HG02852 (cell line): Measurements from ENCODE around the gene PROX1.

Source experiments
- ATAC-seq: cut with Tn5 transposase; IDR thresholded peaks from one replicate; pipeline ENCODE4 v1.9.1; 2021; ENCODE audit warnings: mild to moderate bottlenecking, moderate library complexity; ENCODE audit not compliant: unreplicated experiment

Gene PROX1

DNA sequence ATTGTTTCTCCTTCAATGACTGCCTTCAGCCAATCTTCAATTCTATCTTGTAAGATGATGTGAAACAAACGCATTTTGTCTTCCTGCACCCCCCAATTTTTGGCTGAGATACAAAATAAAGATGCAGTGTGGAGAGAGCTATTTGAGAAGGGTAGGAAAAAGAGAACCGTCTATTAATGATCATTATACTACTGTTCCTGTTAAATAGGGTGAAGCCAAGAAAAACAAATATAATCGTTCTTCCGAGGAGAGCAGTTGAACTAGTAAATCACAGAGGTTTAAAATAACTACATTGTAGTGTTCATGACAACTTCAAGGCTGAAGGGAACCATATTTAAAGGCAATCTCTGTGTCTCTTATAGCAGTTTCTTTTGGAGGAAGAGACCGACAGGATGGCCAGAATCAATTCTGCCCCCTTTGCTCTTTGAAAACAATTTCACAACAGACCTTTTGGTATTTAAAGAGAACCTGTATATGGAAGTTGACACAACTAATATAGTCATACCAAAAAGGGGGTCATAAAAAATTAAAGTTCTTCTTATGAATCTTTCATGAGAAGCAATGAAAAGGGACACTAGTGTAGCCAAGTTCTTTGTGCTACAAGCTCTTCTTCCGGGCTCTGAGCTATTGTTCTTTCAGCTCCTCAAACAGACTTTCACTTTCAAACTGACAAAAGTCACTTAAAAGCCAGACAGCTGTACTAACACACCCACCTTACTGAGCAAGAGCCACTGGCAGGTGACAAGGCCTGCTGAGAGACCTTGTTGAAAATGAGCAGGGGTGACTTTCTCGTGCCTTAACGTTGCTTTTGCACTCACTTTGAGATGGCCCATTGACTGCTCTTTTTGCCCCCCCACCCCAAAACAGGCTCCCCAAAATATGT is 30.9 kb downstream of the PROX1 start:
- peak; percentile 96 for ATAC-seq

DNA sequence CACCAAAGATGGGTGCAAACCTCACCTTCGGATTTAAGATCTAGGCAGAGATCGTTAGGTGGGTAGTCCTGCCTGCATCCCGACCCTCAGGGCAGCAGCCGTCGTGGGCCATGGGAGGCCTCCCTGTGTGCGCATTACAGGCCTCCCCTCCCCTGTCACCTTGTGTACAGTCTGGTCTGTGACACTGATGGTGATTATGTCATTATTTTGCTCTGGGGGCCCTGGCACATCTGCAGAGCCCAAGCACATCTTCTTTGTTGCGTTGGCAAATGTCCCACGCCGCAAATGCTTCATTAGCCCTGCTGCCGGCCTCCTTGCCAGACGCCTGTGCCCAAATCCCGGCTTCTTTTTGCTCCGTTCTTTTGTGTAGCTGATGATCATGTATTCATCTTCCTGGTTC is 31.7 kb downstream of the PROX1 start:
- no peak for ATAC-seq

DNA sequence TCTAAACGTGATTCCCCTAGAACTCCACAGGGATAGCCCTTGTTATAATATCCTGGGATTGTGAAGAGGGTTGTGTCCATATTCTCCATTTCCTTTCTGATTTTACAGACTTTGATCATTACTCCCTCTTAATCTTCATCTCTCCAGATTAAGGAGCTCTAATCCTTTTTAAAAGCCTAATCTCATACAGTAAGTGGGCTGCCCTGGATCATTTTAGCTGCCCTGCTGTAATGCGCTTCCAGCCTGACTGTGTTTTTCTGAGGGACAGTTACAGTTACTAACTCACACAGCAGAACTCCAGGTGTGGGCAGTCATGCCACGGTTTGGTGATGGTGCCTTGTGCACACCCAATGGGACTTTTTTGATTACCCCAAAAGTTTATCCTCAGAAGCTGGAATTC is 33.5 kb downstream of the PROX1 start:
- ATAC-seq: no peak

GRCh38 chr1:214022229-214022791 is 34.5 kb downstream of the PROX1 start:
- no peak for ATAC-seq

GRCh38 chr1:214022810-214023425 is 35.1 kb downstream of the PROX1 start:
- no peak for ATAC-seq

DNA sequence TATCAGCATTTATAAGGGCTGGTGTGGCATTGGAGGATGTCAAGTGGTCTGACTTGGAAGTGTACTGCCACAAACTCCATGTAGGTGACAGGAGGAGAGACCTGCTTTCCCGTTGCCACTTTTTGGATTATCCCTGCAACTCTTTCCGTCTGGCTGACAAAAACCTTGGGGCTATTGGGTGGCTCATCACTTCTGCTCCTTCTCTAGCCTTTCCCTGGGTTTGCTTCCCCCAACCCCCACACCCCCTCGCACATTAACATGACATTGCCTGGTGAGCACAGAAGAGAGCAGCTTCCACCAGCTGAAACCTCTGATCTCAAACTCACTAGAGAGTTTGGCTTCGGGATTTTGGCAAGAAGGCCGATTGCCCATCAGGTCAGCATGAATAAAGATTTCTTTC is 39.2 kb downstream of the PROX1 start:
- ATAC-seq: no peak

- ATAC-seq: no peak
Measured at GRCh38 chr1:214027498-214027897, 39.7 kb downstream of the PROX1 start.

DNA sequence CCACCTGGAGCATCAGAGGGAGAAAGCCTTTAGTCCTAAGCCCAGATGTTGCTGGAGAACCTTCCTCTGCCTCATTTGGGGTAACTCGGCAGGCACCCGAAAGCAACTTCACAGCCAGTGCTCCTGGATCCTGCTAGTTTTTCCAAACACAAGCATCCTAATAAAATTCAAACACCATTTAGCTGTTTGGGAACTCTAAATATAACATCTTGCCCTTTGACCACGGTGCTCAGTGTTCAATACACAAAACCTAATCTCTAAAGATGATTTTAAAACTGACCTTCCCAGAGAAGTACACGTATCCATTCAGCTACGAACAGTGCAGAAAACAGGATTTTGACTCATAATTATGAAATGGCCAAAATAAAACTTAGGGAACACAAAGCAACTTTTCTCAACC is 40.3 kb downstream of the PROX1 start:
- no peak for ATAC-seq

DNA sequence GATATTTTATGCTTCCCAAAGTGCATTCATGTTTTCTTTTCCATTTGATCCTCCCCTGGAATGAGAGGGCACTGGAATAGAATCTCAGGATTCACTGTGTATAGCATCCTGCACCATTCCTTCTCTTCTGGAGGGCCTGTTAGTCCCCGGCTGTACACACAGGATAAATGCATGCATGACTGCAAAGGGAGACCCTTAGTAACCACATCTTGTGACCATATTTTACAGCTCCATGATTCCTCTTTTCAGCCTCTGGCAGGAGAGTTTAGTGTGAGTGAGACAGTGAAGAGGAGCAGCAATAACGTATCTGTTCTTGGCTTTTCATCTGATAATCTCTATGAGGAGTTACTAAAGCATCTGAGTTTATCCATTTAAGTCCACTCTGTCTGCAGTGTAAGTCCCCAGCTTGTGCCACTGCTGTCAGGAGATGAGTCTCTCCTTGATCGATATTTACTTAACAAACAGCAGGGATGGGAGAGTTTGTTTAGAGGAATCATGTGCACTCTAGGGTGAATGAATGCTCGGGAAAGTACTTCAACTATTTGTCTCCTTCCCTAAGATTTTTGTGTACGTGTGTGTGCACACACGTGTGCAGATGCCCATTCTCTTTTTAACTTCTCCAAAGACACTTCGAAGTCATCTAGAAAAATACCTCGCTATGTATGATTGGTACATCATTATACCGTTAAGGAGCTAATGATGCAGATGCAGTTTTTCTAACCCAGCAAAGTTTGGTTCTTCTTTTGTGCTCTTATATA is 41.1 kb downstream of the PROX1 start:
- no peak for ATAC-seq

DNA sequence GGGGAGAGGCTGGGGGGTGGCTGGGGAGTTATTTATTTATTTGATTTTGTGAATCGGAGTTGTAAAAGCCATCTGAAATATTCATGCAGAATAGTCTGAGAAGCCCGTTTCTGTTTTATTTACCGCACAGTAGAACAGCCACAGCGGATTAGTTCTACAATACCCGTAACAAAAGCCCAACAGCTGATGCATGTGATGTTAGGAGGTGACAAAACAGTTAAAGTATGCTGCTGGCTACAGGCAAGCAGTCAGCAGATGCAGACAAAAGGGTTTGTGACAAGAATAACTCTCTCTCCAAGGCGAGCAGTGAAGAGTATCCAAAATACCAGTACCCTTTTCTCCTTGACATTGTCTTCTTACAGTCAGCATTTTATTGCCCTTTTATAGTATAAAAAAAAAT is 42.0 kb downstream of the PROX1 start:
- ATAC-seq: no peak

GRCh38 chr1:214031267-214031650 is 43.5 kb downstream of the PROX1 start:
- no peak for ATAC-seq

GRCh38 chr1:214037468-214037867 is 49.7 kb downstream of the PROX1 start:
- ATAC-seq: no peak

DNA sequence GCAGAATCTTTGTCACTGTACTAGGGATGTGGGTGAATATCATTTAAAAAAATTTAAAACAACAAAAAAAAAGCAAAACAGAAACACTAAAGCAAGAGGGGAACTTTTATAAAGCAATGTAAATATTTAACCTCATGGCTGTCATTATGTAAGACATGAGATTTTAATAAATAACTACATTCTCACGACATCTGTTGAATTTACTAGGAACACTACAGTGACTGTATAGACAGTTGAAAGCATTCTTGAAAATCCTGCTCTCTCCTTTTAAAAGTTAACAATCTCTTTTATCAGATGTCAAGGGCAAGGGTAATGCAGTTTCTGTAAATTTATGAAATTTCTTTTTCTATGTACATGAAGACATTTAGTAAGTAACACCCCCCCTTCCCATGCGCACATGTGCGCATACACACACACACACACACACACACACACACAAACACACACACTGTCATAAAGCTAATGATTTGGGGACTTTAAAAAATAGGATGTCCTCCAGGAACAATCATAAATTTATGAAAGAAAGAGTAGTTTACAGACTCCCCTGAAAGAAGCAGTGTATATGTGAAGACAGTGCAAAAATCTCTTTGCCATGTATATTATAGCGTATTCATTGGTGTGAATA is 51.7 kb downstream of the PROX1 start:
- ATAC-seq: no peak

GRCh38 chr1:214043167-214043566 is 55.4 kb downstream of the PROX1 start:
- no peak for ATAC-seq

DNA sequence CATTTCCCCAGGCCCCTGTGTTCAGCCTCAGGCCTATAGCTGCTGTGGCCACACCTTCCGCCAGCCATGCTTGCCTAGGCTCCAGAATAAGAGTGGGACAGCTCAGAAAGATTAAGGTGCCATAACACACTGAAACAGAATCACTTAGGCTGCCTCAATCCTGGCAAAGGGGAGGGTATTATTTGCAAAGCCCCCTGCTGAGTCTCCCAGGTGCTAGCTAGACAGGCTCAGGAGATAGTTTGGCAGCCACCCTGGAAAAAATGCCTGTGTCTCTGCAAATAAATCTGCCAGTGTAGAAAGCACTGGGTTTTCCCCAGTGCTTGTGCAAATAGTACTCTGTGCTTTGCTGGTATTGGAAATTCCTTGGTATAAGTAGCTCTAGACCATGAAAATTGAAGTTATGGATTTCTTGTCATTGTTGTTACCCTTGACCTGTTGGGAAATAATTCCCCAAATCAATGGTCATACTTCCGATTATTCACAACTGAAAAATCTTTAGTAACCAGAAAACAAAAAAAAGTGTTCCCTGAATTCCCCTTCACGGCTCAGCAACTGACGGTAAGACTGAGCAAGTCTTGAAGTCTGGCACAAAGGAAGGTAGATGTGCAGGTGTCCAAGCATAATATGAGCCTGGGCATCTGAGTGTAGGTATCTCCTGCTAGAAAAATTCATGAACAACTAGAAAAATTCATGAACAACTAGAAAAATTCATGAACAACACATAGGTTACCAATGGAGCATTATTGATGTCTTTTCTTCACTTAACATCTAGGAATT is 56.9 kb downstream of the PROX1 start:
- ATAC-seq: no peak

GRCh38 chr1:214050513-214051401 is 63.0 kb downstream of the PROX1 start:
- ATAC-seq: no peak

GRCh38 chr1:214051786-214052185 is 64.0 kb downstream of the PROX1 start:
- no peak for ATAC-seq

- no peak for ATAC-seq
Measured at GRCh38 chr1:214058076-214058475, 70.3 kb downstream of the PROX1 start.

- ATAC-seq: no peak
Measured at GRCh38 chr1:214066190-214066589, 78.4 kb downstream of the PROX1 start.
